Vagina (tissue), 2 donors: ENCODE results near the gene OLFML2A.
"Not testable (repeated sequence)": the region's sequence is repeated elsewhere in the genome, so short reads cannot be mapped to it uniquely, and the experiment has no call there.

Source experiments
- CTCF ChIP-seq, 3 experiments: fragments of 450-650 bp in 2 of 3; fragments of 200-600 bp in 1 of 3; sonication (generic) in 1 of 3; IDR thresholded peaks; one replicate each; pipeline ENCODE4 v1.5.1; 2017 to 2019; ENCODE audit warnings: antibody characterized with exemption in 3 of 3, mild to moderate bottlenecking in 2 of 3, moderate library complexity in 2 of 3
- POLR2A ChIP-seq, 2 donors: fragments of 450-650 bp; IDR thresholded peaks; one replicate each; pipeline ENCODE4 v1.6.1; 2017; ENCODE audit warnings: antibody characterized with exemption in 2 of 2, mild to moderate bottlenecking in 2 of 2, moderate library complexity in 2 of 2
- POLR2AphosphoS5 ChIP-seq, 2 donors: sonication (generic); formaldehyde crosslinking; IDR thresholded peaks; one replicate each; pipeline ENCODE4 v1.9.0; 2017; ENCODE audit warnings: antibody characterized with exemption in 2 of 2, mild to moderate bottlenecking in 2 of 2, low read depth in 1 of 2; ENCODE audit not compliant: insufficient read depth in 1 of 2

DNA sequence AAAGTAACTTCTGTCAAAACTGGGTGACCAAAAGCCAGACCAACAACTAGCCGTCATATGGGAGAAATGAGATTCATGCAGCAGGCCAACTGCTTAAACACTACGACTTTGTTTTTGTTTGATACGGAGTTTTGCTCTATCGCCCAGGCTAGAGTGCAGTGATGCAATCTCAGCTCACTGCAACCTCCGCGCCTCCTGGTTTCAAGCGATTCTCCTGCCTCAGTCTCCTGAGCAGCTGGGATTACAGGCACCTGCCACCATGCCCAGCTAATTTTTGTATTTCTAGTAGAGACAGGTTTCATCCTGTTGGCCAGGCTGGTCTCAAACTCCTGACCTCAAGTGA is 42.2 kb upstream of the OLFML2A start:
- not testable (repeated sequence) for TF ChIP-seq POLR2AphosphoS5 (IDR thresholded peaks at IDR 0.05; ENCODE audit: insufficient read depth in 1 of 2, low read depth in 1 of 2); CTCF (IDR thresholded peaks at IDR 0.05); POLR2A (IDR thresholded peaks at IDR 0.05)
